Memory B cell (primary cell): ENCODE results near the gene KCND2.
"Not testable (repeated sequence)": the region's sequence is repeated elsewhere in the genome, so short reads cannot be mapped to it uniquely, and the experiment has no call there.

Experiments
- ATAC-seq: fragments of 150-1000 bp; cut with Tn5 transposase; 2 replicates; pipeline ENCODE4 v1.10.0; 2021; ENCODE audit warnings: low read depth, mild to moderate bottlenecking, moderate library complexity
- DNase-seq, 2 donors: peaks; one replicate each; pipeline ENCODE4 v3.0.0; 2022; ENCODE audit warnings: low spot score in 2 of 2
- H3K27ac Mint-ChIP-seq: one replicate; pipeline ENCODE4 v1.8.0; 2022; ENCODE audit warnings: mild to moderate bottlenecking, moderate library complexity, mixed read lengths
- H3K27me3 Mint-ChIP-seq: one replicate; pipeline ENCODE4 v1.8.0; 2022; ENCODE audit warnings: mixed read lengths
- H3K36me3 Mint-ChIP-seq: one replicate; pipeline ENCODE4 v1.8.0; 2022; ENCODE audit warnings: mild to moderate bottlenecking, mixed read lengths
- H3K4me1 Mint-ChIP-seq: one replicate; pipeline ENCODE4 v1.8.0; 2022; ENCODE audit warnings: mixed read lengths
- H3K4me3 Mint-ChIP-seq: one replicate; pipeline ENCODE4 v1.8.0; 2022; ENCODE audit warnings: mild to moderate bottlenecking, moderate library complexity, mixed read lengths
- H3K9me3 Mint-ChIP-seq: one replicate; pipeline ENCODE4 v1.8.0; 2022; ENCODE audit warnings: mixed read lengths

KCND2 gene

DNA sequence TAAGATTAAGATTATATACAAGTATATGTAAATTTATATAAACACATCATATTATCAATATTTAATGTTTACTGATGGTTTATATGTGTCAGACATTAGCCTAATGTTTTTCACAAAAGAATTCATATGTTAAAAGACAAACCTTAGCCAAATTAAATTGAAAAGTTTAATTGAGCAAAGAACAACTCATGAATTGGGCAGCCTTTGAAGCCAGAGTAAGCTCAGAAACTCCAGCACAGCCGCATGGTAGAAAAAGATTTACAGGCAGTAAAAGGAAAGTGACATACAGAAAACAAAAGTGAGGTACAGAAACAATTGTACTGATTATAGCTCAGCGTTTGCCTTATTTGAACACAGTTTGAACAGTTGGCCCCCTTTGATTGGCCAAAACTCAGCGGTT, 460.9 kb downstream of the KCND2 start:
- Mint-ChIP-seq H3K36me3 (no peaks in the 10 kb centered on the region), H3K9me3 (no peaks in the 10 kb centered on the region), H3K4me3 (no peak overlapping the region), H3K4me1 (no peaks in the 10 kb centered on the region), H3K27ac (no peak overlapping the region), H3K27me3 (peaks cover 5% of the 10 kb centered on the region)
- DNase-seq (no peak), ATAC-seq (no peak)

DNA sequence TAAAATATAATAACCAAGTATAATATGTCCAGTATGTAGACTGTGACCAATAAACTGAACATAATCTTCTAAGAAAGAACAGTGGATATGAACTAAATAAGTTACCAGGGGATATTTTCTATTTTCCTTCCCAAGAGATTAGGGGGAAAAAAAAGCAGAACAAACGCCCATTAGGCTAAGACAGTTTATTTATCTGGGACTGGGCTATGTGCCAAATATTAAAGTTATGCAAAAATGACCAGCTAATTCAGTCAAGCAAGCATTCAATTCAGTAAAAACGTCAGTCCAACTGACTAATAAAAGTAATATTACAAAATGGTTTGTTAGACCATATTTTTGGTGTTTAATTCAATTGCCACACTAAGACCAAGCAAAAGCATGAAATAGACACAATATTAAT, 462.8 kb downstream of the KCND2 start:
- DNase-seq: no peak
- no peak for ATAC-seq
- no peaks in the 10 kb centered on the region for H3K9me3 Mint-ChIP-seq
- peaks cover 5% of the 10 kb centered on the region for H3K27me3 Mint-ChIP-seq
- H3K36me3 Mint-ChIP-seq: no peaks in the 10 kb centered on the region
- no peaks in the 10 kb centered on the region for H3K4me1 Mint-ChIP-seq
- H3K4me3 Mint-ChIP-seq: no peak overlapping the region
- H3K27ac Mint-ChIP-seq: no peak overlapping the region

DNA sequence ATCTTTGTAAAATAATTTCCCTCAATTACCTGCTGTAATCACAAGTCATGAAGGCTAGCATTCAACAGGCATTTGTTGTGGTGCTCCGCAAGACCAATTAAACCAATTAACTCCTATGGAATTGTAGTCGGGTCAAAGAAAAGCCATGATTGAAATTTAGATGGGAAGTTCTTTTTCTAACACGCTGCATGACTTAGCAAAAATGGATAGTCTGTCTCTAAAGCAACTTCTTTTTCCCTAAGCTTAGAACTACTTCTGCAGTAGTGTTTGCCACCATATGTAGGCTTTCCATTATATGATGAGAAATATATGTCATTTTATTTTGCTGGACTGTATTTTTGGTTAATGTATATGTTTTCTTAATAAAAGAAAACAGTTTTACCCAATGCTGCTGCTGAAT, 465.8 kb downstream of the KCND2 start:
- Mint-ChIP-seq H3K27ac (no peak overlapping the region), H3K4me3 (no peak overlapping the region)
- ATAC-seq: no peak

DNA sequence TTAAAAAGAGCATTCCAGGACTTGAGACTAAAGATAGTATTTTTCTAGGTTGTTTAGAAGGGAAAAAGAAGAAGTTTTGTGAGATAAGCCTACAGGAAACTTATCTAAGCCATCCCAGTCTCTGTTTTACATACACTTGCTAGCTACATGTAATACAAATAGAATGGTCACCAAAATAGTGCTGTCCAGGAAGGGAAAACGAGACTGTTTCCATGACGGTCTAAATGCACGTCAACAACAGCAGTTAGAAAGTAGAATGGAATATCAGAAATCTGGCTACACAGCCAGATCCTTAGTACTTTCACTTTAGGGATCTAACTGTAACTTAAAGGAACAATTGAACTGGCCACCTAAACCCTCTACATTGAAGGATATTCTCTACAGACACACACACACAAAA, 467.4 kb downstream of the KCND2 start:
- DNase-seq (no peak), ATAC-seq (no peak)
- Mint-ChIP-seq H3K36me3 (no peaks in the 10 kb centered on the region), H3K27me3 (peaks cover 4% of the 10 kb centered on the region), H3K4me1 (no peaks in the 10 kb centered on the region), H3K27ac (no peak overlapping the region), H3K4me3 (no peak overlapping the region), H3K9me3 (no peaks in the 10 kb centered on the region)

More for the DNA sequence above, 465.8 kb downstream of the KCND2 start:
- H3K9me3 Mint-ChIP-seq: no peaks in the 10 kb centered on the region
- H3K36me3 Mint-ChIP-seq: no peaks in the 10 kb centered on the region
- H3K4me1 Mint-ChIP-seq: no peaks in the 10 kb centered on the region
- peaks cover 4% of the 10 kb centered on the region for H3K27me3 Mint-ChIP-seq
- no peak for DNase-seq

- no peak overlapping the region for H3K27ac Mint-ChIP-seq
- no peaks in the 10 kb centered on the region for H3K4me1 Mint-ChIP-seq
- H3K9me3 Mint-ChIP-seq: no peaks in the 10 kb centered on the region
- peaks cover 6% of the 10 kb centered on the region for H3K27me3 Mint-ChIP-seq
- H3K4me3 Mint-ChIP-seq: no peak overlapping the region
- H3K36me3 Mint-ChIP-seq: no peaks in the 10 kb centered on the region
- DNase-seq: no peak
- no peak for ATAC-seq
Measured at GRCh38 chr7:120741371-120742042, 468.5 kb downstream of the KCND2 start.

- no peak for ATAC-seq
Measured at GRCh38 chr7:120742372-120742771, 469.4 kb downstream of the KCND2 start.

DNA sequence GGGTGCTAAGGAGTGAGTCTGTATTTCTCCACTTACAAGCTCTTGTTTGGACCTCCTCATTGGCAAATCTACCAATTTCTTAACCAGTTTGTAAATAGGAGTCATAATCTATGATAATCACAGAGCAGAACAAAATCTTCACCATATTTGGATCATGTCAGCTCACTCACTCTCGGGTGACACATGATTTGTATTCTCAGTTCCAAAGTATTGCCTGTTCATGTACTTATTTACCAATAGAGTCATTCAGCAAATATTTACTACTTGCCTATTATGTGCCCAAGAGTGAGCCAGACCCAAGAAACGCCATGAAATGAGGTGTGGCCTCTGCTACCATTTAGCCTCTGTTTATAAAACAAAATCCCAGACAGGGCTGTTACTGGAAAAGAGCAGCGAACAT, 470.2 kb downstream of the KCND2 start:
- DNase-seq: no peak
- Mint-ChIP-seq H3K36me3 (no peaks in the 10 kb centered on the region), H3K4me3 (no peak overlapping the region), H3K4me1 (no peaks in the 10 kb centered on the region), H3K27me3 (peaks cover 5% of the 10 kb centered on the region), H3K27ac (no peak overlapping the region), H3K9me3 (no peaks in the 10 kb centered on the region)
- ATAC-seq: no peak

More at GRCh38 chr7:120742372-120742771, 469.4 kb downstream of the KCND2 start:
- H3K4me3 Mint-ChIP-seq: no peak overlapping the region
- no peaks in the 10 kb centered on the region for H3K9me3 Mint-ChIP-seq
- H3K36me3 Mint-ChIP-seq: no peaks in the 10 kb centered on the region
- H3K27ac Mint-ChIP-seq: no peak overlapping the region
- no peak for DNase-seq
- H3K4me1 Mint-ChIP-seq: no peaks in the 10 kb centered on the region
- H3K27me3 Mint-ChIP-seq: peaks cover 5% of the 10 kb centered on the region

GRCh38 chr7:120760050-120760449, 487.1 kb downstream of the KCND2 start:
- no peak for ATAC-seq
- Mint-ChIP-seq H3K36me3 (no peaks in the 10 kb centered on the region), H3K9me3 (no peaks in the 10 kb centered on the region)

DNA sequence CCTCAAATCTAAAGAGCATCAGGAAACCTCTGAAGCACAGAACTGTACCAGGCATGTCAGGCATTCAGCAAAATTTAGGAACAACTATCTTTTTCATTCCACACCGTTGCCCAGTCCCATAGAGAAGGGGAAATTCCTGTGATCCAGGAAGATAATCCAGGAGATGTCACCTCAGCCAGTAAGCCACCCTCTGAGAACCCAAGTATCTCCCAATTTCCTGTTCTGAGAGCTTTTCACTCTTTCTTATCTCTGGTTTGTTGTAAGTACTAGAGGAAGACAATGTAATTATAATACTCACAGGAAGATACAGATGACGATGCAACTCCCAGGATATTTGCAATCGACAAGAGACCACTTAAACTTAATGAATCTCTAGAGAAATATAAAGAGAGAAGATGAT, 487.9 kb downstream of the KCND2 start:
- H3K9me3 Mint-ChIP-seq: no peaks in the 10 kb centered on the region
- H3K36me3 Mint-ChIP-seq: no peaks in the 10 kb centered on the region
- H3K4me3 Mint-ChIP-seq: no peak overlapping the region
- DNase-seq (no peak), ATAC-seq (no peak)
- no peaks in the 10 kb centered on the region for H3K4me1 Mint-ChIP-seq
- no peak overlapping the region for H3K27ac Mint-ChIP-seq
- H3K27me3 Mint-ChIP-seq: no peaks in the 10 kb centered on the region

More at GRCh38 chr7:120760050-120760449, 487.1 kb downstream of the KCND2 start:
- H3K27me3 Mint-ChIP-seq: no peaks in the 10 kb centered on the region
- no peaks in the 10 kb centered on the region for H3K4me1 Mint-ChIP-seq
- no peak overlapping the region for H3K4me3 Mint-ChIP-seq
- no peak for DNase-seq
- no peak overlapping the region for H3K27ac Mint-ChIP-seq

DNA sequence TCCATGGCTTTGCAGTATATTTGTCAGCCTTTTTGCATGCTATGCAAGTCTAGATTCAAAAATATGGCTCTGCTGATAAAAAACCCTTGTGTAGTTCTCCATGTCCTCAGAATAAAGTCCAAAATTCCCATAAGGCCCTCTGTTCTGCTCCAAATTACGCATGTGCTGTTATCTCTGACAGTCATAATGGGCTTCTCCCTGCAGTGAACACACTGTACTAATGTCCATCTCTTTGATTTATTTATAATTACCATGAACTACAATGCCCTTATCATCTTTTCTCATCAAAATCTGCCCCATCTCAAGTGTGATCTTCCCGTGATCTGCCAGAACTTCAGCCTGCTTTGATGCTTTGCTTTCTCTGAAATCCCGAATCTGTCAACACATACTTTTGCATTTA, 497.2 kb downstream of the KCND2 start:
- H3K4me1 Mint-ChIP-seq: no peaks in the 10 kb centered on the region
- no peak for ATAC-seq
- no peak overlapping the region for H3K27ac Mint-ChIP-seq
- H3K36me3 Mint-ChIP-seq: no peaks in the 10 kb centered on the region
- no peak for DNase-seq
- H3K4me3 Mint-ChIP-seq: no peak overlapping the region
- no peaks in the 10 kb centered on the region for H3K9me3 Mint-ChIP-seq
- no peaks in the 10 kb centered on the region for H3K27me3 Mint-ChIP-seq

DNA sequence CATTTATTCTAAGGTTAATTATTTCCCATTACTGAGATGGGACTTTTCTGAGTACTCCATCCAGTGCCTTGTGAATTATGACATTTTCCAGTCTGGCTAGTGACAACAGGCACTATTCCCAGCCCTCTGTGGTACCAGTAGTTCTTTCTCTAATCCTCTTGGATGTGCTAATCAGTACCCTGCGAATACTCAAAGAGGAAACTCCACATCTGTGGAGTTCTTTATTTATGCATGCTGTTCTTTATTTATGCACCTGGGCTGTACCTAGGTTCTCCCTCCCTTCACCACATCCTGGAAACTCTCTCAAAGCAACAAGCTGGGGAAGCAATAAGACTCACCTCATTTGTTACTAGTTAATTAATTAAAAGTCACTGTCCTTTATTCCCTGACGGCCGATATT, 501.5 kb downstream of the KCND2 start:
- H3K4me3 Mint-ChIP-seq: no peak overlapping the region
- ATAC-seq (no peak), DNase-seq (no peak)
- H3K27me3 Mint-ChIP-seq: no peaks in the 10 kb centered on the region
- H3K4me1 Mint-ChIP-seq: no peaks in the 10 kb centered on the region
- no peaks in the 10 kb centered on the region for H3K9me3 Mint-ChIP-seq
- no peak overlapping the region for H3K27ac Mint-ChIP-seq
- H3K36me3 Mint-ChIP-seq: no peaks in the 10 kb centered on the region

DNA sequence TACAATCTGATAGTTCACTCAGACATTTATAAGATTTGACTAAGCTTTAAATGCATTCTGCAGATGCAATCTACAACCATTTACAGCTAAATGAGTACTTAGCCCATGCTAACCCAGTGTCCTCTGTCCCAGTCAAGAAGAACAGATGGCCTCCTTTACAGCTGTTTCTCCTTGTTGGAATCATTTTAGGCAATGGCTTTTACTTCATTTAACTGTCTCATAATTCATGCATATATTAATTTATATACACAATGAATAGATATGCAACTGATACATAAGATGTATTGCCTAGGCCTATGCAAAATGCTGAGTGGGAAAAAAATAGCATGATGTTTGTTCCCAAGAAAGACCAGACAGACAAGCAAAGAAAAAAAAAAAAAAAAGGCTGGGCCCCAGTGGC, 502.8 kb downstream of the KCND2 start:
- no peaks in the 10 kb centered on the region for H3K27me3 Mint-ChIP-seq
- DNase-seq (no peak), ATAC-seq (no peak)
- H3K27ac Mint-ChIP-seq: no peak overlapping the region
- H3K36me3 Mint-ChIP-seq: no peaks in the 10 kb centered on the region
- no peaks in the 10 kb centered on the region for H3K9me3 Mint-ChIP-seq
- H3K4me3 Mint-ChIP-seq: no peak overlapping the region
- H3K4me1 Mint-ChIP-seq: no peaks in the 10 kb centered on the region

- H3K27ac Mint-ChIP-seq, H3K4me3 Mint-ChIP-seq, DNase-seq, H3K9me3 Mint-ChIP-seq, ATAC-seq, H3K36me3 Mint-ChIP-seq, H3K27me3 Mint-ChIP-seq, H3K4me1 Mint-ChIP-seq: not testable (repeated sequence)
Measured at GRCh38 chr7:120779078-120779477, 506.1 kb downstream of the KCND2 start.

- DNase-seq, H3K36me3 Mint-ChIP-seq, ATAC-seq, H3K27me3 Mint-ChIP-seq, H3K9me3 Mint-ChIP-seq, H3K27ac Mint-ChIP-seq, H3K4me1 Mint-ChIP-seq, H3K4me3 Mint-ChIP-seq: not testable (repeated sequence)
Measured at GRCh38 chr7:120780451-120780850, 507.5 kb downstream of the KCND2 start.

- no peak for ATAC-seq
- no peaks in the 10 kb centered on the region for H3K36me3 Mint-ChIP-seq
- H3K4me1 Mint-ChIP-seq: no peaks in the 10 kb centered on the region
- no peak overlapping the region for H3K4me3 Mint-ChIP-seq
- DNase-seq: no peak
- no peaks in the 10 kb centered on the region for H3K9me3 Mint-ChIP-seq
- no peak overlapping the region for H3K27ac Mint-ChIP-seq
- H3K27me3 Mint-ChIP-seq: peaks cover 2% of the 10 kb centered on the region
Measured at GRCh38 chr7:120780938-120781337, 508.0 kb downstream of the KCND2 start.
